Astrocyte (in vitro differentiated cells and primary cell): ENCODE measurements around the gene SPPL2B. TPM values are rescaled to one million over a fixed set of nuclear protein-coding genes. Genes with fewer than 3 reads are reported as not detected.

Source experiments
- DNase-seq: peaks from one replicate; pipeline ENCODE4 v3.0.0-alpha.2; 2010; ENCODE audit warnings: low read depth
- FAIRE-seq: peaks from 2 replicates; lab custom pipeline; 2011; peaks lifted over from hg19 to GRCh38; lab: Jason Lieb, UNC
- H2AFZ ChIP-seq: 2 replicates; pipeline ENCODE4 v1.6.0; 2012; ENCODE audit warnings: low read depth, low read length, inconsistent platforms
- H3K27ac ChIP-seq: 2 replicates; pipeline ENCODE4 v1.5.1; 2011; ENCODE audit warnings: low read depth, low read length, inconsistent platforms
- H3K27me3 ChIP-seq: 2 replicates; pipeline ENCODE4 v1.6.0; 2011; ENCODE audit warnings: low read length, inconsistent platforms; ENCODE audit not compliant: insufficient read depth
- H3K36me3 ChIP-seq: 2 replicates; pipeline ENCODE4 v1.5.1; 2011; ENCODE audit warnings: low read length, inconsistent platforms; ENCODE audit not compliant: insufficient read depth
- H3K4me1 ChIP-seq: 2 replicates; pipeline ENCODE4 v1.5.1; 2011; ENCODE audit warnings: low read length, inconsistent platforms; ENCODE audit not compliant: insufficient read depth
- H3K4me2 ChIP-seq: 2 replicates; pipeline ENCODE4 v1.6.0; 2012; ENCODE audit warnings: low read length, inconsistent platforms
- H3K4me3 ChIP-seq: 2 replicates; pipeline ENCODE4 v1.5.1; 2011; ENCODE audit warnings: low read depth, mild to moderate bottlenecking, low read length, inconsistent platforms; ENCODE audit not compliant: insufficient read depth
- H3K79me2 ChIP-seq: 2 replicates; pipeline ENCODE4 v1.6.0; 2012; ENCODE audit warnings: mild to moderate bottlenecking, low read length, inconsistent platforms; ENCODE audit not compliant: insufficient read depth
- H3K9ac ChIP-seq: 2 replicates; pipeline ENCODE4 v1.6.0; 2012; ENCODE audit warnings: mild to moderate bottlenecking, low read length, inconsistent platforms
- H3K9me3 ChIP-seq: 2 replicates; pipeline ENCODE4 v1.5.1; 2012; ENCODE audit warnings: low read depth, mild to moderate bottlenecking, low read length, inconsistent platforms; ENCODE audit not compliant: insufficient read depth
- H4K20me1 ChIP-seq: 2 replicates; pipeline ENCODE4 v1.6.0; 2012; ENCODE audit warnings: low read length, inconsistent platforms; ENCODE audit not compliant: insufficient read depth
- H3K27ac Mint-ChIP-seq: one replicate; pipeline ENCODE4 v1.8.0; 2021; ENCODE audit warnings: mild to moderate bottlenecking, mixed read lengths; ENCODE audit not compliant: unreplicated experiment
- H3K27me3 Mint-ChIP-seq: one replicate; pipeline ENCODE4 v1.8.0; 2021; ENCODE audit warnings: low read depth, mixed read lengths; ENCODE audit not compliant: unreplicated experiment
- H3K36me3 Mint-ChIP-seq: one replicate; pipeline ENCODE4 v1.8.0; 2021; ENCODE audit warnings: low read depth, mixed read lengths; ENCODE audit not compliant: unreplicated experiment
- H3K4me1 Mint-ChIP-seq: one replicate; pipeline ENCODE4 v1.8.0; 2021; ENCODE audit warnings: low read depth, mixed read lengths; ENCODE audit not compliant: unreplicated experiment
- H3K4me3 Mint-ChIP-seq: one replicate; pipeline ENCODE4 v1.8.0; 2021; ENCODE audit warnings: mild to moderate bottlenecking, moderate library complexity, mixed read lengths; ENCODE audit not compliant: unreplicated experiment
- H3K9me3 Mint-ChIP-seq: one replicate; pipeline ENCODE4 v1.8.0; 2021; ENCODE audit warnings: mild to moderate bottlenecking, mixed read lengths; ENCODE audit not compliant: unreplicated experiment
- CTCF ChIP-seq: IDR thresholded peaks from 2 replicates; pipeline ENCODE4 v1.5.1; 2011; ENCODE audit warnings: low read depth, mild to moderate bottlenecking, inconsistent platforms, low read length, moderate library complexity; ENCODE audit not compliant: insufficient read depth
- EZH2 ChIP-seq: IDR thresholded peaks from 2 replicates; pipeline ENCODE4 v1.6.1; 2012; ENCODE audit warnings: mild to moderate bottlenecking, low read length, inconsistent platforms; ENCODE audit not compliant: insufficient read depth
- total RNA-seq: library from RNA; stranded (reverse); gene quantifications from 2 replicates; pipeline ENCODE4 v1.2.1, GENCODE V29; 2021

The SPPL2B gene
- total RNA-seq, 1 donor from 2014 or later: 55.4 TPM

- no peaks in the 10 kb centered on the region for H3K36me3 ChIP-seq
- peaks cover 48% of the 10 kb centered on the region for H3K27me3 Mint-ChIP-seq
- no peak overlapping the region for H2AFZ ChIP-seq
- no peak overlapping the region for H3K4me2 ChIP-seq
- no peaks in the 10 kb centered on the region for H3K9me3 Mint-ChIP-seq
- no peaks in the 10 kb centered on the region for H3K79me2 ChIP-seq
- peak overlapping the region; percentile 80 for H3K27ac Mint-ChIP-seq
- FAIRE-seq: no peak
- no peak for DNase-seq
- no peaks in the 10 kb centered on the region for H3K9me3 ChIP-seq
- H3K27ac ChIP-seq: no peak overlapping the region
- peaks cover 42% of the 10 kb centered on the region for H3K27me3 ChIP-seq
- no peak overlapping the region for H3K4me3 ChIP-seq
- peaks cover 49% of the 10 kb centered on the region for H4K20me1 ChIP-seq
- no peaks in the 10 kb centered on the region for H3K4me1 Mint-ChIP-seq
- H3K9ac ChIP-seq: no peak overlapping the region
- H3K4me1 ChIP-seq: peaks cover 8% of the 10 kb centered on the region
- TF ChIP-seq CTCF (no peak), EZH2 (peak; percentile 21)
- H3K4me3 Mint-ChIP-seq: no peak overlapping the region
- peaks cover 4% of the 10 kb centered on the region for H3K36me3 Mint-ChIP-seq
Observed at GRCh38 chr19:2287585-2288337, 40.7 kb upstream of the SPPL2B start.

- Histone ChIP-seq H3K27me3 (peaks cover 43% of the 10 kb centered on the region), H3K9ac (no peak overlapping the region), H3K79me2 (no peaks in the 10 kb centered on the region), H3K4me3 (no peak overlapping the region), H3K4me2 (no peak overlapping the region), H3K9me3 (no peaks in the 10 kb centered on the region), H2AFZ (no peak overlapping the region), H3K27ac (no peak overlapping the region), H4K20me1 (peaks cover 49% of the 10 kb centered on the region), H3K36me3 (no peaks in the 10 kb centered on the region), H3K4me1 (peaks cover 8% of the 10 kb centered on the region)
- no peaks in the 10 kb centered on the region for H3K9me3 Mint-ChIP-seq
- H3K36me3 Mint-ChIP-seq: peaks cover 4% of the 10 kb centered on the region
- FAIRE-seq: no peak
- H3K27me3 Mint-ChIP-seq: peaks cover 52% of the 10 kb centered on the region
- H3K4me3 Mint-ChIP-seq: no peak overlapping the region
- TF ChIP-seq EZH2 (no peak), CTCF (no peak)
- DNase-seq: no peak
- H3K27ac Mint-ChIP-seq: peak overlapping the region; percentile 80
- H3K4me1 Mint-ChIP-seq: no peaks in the 10 kb centered on the region
Observed at GRCh38 chr19:2288338-2288817, 40.1 kb upstream of the SPPL2B start.
